Osteocyte (in vitro differentiated cells): ENCODE measurements around the gene PDLIM5. TPM values are rescaled to one million over a fixed set of nuclear protein-coding genes. Genes with fewer than 3 reads are reported as not detected.
A peak's percentile ranks its signal among the peaks of the same experiment; 100 is the strongest.

Experiments
- DNase-seq: peaks from one replicate; pipeline ENCODE4 v3.0.0; 2021; ENCODE audit warnings: mixed read lengths; ENCODE audit not compliant: unreplicated experiment; ENCODE audit errors: extremely low spot score
- H3K27ac Mint-ChIP-seq: one replicate; pipeline ENCODE4 v1.8.0; 2021; ENCODE audit warnings: mild to moderate bottlenecking, mixed read lengths; ENCODE audit not compliant: unreplicated experiment
- H3K27me3 Mint-ChIP-seq: one replicate; pipeline ENCODE4 v1.8.0; 2021; ENCODE audit warnings: mixed read lengths; ENCODE audit not compliant: unreplicated experiment
- H3K36me3 Mint-ChIP-seq: one replicate; pipeline ENCODE4 v1.8.0; 2021; ENCODE audit warnings: mixed read lengths; ENCODE audit not compliant: unreplicated experiment
- H3K4me1 Mint-ChIP-seq: one replicate; pipeline ENCODE4 v1.8.0; 2021; ENCODE audit warnings: mixed read lengths; ENCODE audit not compliant: unreplicated experiment
- H3K4me3 Mint-ChIP-seq: one replicate; pipeline ENCODE4 v1.8.0; 2021; ENCODE audit warnings: mild to moderate bottlenecking, moderate library complexity, mixed read lengths; ENCODE audit not compliant: unreplicated experiment
- H3K9me3 Mint-ChIP-seq: one replicate; pipeline ENCODE4 v1.8.0; 2021; ENCODE audit warnings: mixed read lengths; ENCODE audit not compliant: unreplicated experiment
- total RNA-seq: library from RNA; stranded (reverse); gene quantifications from 2 replicates; pipeline ENCODE4 v1.2.1, GENCODE V29; 2021
- TF ChIP-seq, protein P1 (sequence below): fragments of 200-600 bp; sonication (generic); IDR thresholded peaks from 2 replicates; pipeline ENCODE4 v1.5.0; 2021; ENCODE audit warnings: antibody characterized with exemption, mild to moderate bottlenecking, moderate library complexity

Gene PDLIM5
- total RNA-seq, 1 donor from 2014 or later = 324 TPM

DNA sequence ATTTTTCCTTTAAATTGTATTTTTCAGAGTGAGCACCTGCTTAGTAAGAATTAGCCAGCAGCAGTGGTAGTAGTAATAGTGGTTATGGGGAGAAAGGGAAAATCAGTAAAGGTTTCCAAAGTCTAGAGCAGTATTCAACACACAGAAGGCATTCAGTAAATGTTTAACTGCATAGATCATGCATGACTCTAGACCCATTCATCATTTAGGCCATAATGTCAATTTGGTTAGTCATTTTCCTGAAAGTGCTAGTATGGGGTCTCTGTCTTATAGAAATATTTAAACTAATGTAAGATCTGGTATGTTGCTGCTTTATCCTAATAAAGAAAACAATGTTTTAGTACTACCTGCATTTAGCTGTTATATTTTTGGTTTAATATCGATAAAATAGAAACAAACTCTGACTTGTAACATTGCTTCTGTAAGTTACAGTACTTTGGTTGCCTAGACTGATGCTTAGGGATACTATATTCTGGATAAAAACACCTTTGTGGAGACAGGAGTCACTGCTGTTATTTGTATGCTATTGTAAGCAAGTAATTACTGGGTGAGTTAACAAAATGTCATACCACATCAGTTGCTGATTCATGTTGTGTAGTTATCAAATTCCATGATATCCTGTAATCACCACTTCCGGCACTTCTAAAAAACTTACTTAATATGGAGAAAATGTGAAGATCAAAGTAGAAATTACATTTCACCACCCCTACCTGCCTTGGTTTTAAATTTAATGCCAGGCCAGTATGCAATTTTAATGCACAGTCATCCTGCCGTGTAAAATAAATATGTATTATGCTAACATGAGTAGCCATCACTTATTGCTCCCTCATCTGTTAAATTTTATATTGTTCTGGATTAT lies 190.2 kb downstream of the PDLIM5 start:
- peak overlapping the region; percentile 58 for H3K27ac Mint-ChIP-seq
- H3K4me3 Mint-ChIP-seq = no peak overlapping the region
- H3K27me3 Mint-ChIP-seq = no peaks in the 10 kb centered on the region

DNA sequence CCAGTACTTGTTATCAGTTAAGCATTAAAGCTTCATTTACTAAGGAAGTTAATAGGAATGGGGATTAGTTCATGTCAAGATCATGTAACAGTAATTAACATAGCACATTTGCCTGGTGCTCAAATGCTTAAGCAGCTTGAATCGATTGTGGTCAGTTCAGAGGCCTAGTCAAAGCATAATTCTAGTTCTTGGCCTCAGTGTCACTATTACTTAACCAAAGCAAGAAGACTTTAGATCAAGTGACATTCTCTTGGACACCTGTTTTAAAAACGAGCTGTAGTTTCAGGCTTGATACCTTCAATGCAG lies 190.8 kb downstream of the PDLIM5 start:
- no peak for DNase-seq
- H3K27me3 Mint-ChIP-seq = no peaks in the 10 kb centered on the region
- H3K27ac Mint-ChIP-seq = peak overlapping the region; percentile 58
- no peaks in the 10 kb centered on the region for H3K9me3 Mint-ChIP-seq
- H3K4me1 Mint-ChIP-seq = peaks cover 21% of the 10 kb centered on the region
- peaks cover 71% of the 10 kb centered on the region for H3K36me3 Mint-ChIP-seq
- TF ChIP-seq, protein P1, sequence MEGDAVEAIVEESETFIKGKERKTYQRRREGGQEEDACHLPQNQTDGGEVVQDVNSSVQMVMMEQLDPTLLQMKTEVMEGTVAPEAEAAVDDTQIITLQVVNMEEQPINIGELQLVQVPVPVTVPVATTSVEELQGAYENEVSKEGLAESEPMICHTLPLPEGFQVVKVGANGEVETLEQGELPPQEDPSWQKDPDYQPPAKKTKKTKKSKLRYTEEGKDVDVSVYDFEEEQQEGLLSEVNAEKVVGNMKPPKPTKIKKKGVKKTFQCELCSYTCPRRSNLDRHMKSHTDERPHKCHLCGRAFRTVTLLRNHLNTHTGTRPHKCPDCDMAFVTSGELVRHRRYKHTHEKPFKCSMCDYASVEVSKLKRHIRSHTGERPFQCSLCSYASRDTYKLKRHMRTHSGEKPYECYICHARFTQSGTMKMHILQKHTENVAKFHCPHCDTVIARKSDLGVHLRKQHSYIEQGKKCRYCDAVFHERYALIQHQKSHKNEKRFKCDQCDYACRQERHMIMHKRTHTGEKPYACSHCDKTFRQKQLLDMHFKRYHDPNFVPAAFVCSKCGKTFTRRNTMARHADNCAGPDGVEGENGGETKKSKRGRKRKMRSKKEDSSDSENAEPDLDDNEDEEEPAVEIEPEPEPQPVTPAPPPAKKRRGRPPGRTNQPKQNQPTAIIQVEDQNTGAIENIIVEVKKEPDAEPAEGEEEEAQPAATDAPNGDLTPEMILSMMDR = no peak
- H3K4me3 Mint-ChIP-seq = no peak overlapping the region

More for the DNA sequence above, 190.2 kb downstream of the PDLIM5 start:
- Mint-ChIP-seq H3K4me1 (peaks cover 21% of the 10 kb centered on the region), H3K36me3 (peaks cover 67% of the 10 kb centered on the region), H3K9me3 (no peaks in the 10 kb centered on the region)
- DNase-seq = no peak
- TF ChIP-seq, protein P1 = no peak

DNA sequence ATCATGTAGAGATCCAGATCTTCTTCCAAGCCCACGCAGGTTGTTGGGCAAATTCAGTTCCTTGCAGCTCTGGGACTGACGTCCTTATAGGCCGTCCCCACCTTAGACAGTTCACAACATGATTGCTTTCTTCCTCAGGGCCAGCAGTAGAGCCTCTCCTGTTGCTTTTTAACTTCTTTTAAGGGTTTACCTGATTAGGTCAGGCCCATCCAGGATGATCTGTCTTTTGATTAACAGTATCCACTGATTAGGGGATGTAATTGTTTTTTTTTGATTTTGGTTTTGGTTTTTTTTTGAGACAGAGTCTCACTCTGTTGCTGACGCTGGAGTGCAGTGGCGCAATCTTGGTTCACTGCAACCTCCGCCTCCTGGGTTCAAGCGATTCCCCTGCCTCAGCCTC lies 197.0 kb downstream of the PDLIM5 start:
- Mint-ChIP-seq H3K27ac (peak overlapping the region; percentile 31), H3K9me3 (no peaks in the 10 kb centered on the region), H3K4me1 (peaks cover 22% of the 10 kb centered on the region), H3K36me3 (peaks cover 61% of the 10 kb centered on the region), H3K4me3 (no peak overlapping the region), H3K27me3 (no peaks in the 10 kb centered on the region)
- TF ChIP-seq, protein P1 = no peak
- DNase-seq = no peak

DNA sequence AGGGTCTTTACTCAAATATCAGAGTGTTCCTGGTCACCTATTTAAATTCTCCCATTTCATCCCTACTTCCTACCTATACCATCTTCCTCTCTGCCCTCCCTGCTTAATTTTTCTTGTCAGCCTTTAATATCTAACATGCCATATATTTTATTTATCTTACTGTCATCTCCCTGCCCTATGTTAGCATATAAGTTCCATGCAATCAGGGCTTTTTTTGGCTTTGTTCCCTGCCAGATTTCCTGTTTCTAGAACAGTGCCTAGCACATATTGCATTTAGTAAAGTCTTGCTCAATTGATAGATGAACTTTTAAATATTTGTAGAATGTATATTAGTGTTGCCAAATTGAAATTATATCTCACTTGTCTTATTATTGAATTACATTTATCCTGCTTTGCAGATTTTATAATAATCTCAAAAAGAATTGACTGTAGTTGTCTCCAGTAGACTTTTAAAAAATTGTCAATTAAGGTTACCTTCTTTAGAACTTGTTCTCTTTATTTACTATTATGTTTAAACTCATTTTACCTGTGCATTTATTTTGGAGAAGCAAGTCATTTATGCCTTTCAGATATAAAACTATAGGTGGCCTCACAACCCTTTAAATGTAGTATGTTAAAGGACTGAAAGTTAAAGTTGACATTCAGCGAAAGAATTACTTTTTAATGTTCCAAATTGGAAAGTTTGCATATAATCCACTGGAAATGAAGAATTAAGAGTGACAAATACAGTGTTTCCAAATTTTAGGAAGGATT lies 197.8 kb downstream of the PDLIM5 start:
- H3K4me1 Mint-ChIP-seq = peaks cover 31% of the 10 kb centered on the region
- TF ChIP-seq, protein P1 = no peak
- H3K27ac Mint-ChIP-seq = peak overlapping the region; percentile 75
- H3K27me3 Mint-ChIP-seq = no peaks in the 10 kb centered on the region
- peaks cover 68% of the 10 kb centered on the region for H3K36me3 Mint-ChIP-seq
- no peak overlapping the region for H3K4me3 Mint-ChIP-seq
- no peak for DNase-seq
- no peaks in the 10 kb centered on the region for H3K9me3 Mint-ChIP-seq

DNA sequence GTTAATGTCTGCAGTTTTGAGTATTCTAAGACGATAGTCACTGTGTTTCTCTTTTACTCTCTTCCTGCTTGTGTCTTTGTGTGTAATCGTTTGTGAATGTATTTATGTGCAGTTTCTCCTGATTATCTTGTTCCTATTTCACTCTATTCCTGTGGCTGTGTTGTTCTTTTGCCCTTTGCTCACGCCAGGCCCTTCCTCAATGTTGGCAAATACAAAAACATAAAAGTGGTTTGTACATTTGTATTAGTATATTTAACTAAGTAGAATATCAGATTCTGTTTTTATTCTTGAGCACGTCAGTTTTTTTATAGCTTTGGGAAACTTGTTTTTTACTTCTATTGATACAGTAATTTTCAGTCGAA lies 198.4 kb downstream of the PDLIM5 start:
- TF ChIP-seq, protein P1 = no peak
- Mint-ChIP-seq H3K27ac (peak overlapping the region; percentile 48), H3K9me3 (no peaks in the 10 kb centered on the region), H3K27me3 (no peaks in the 10 kb centered on the region), H3K4me3 (no peak overlapping the region), H3K36me3 (peaks cover 68% of the 10 kb centered on the region), H3K4me1 (peaks cover 34% of the 10 kb centered on the region)
- no peak for DNase-seq
